ENCODE results near the gene ATAD3B.
A peak's percentile ranks its signal among the peaks of the same experiment; 100 is the strongest.

Gene ATAD3B

GRCh38 chr1:1435106-1435903, 36.3 kb upstream of the ATAD3B start, which contains the start of gene VWA1 (continued):
- no peak for TF ChIP-seq ZNF626 (tag by site-specific recombination; IDR thresholded peaks at IDR 0.05)
- no peak for TF ChIP-seq ZNF48 (tag by site-specific recombination; IDR thresholded peaks at IDR 0.05)
- TF ChIP-seq PATZ1 (tag by site-specific recombination; IDR thresholded peaks at IDR 0.05), result peak; percentile 71
- TF ChIP-seq ZNF121 (tag by site-specific recombination; IDR thresholded peaks at IDR 0.05), result no peak
- TF ChIP-seq WT1 (tag by site-specific recombination; IDR thresholded peaks at IDR 0.05), result peak; percentile 47; the same call in 1 of the 2 replicates
- TF ChIP-seq BCL6B (tag by site-specific recombination; IDR thresholded peaks at IDR 0.05), result no peak
- peak; percentile 71 for TF ChIP-seq ZBTB48 (tag by site-specific recombination; IDR thresholded peaks at IDR 0.05)
- 0 out of 2 replicates have a peak, but pooled peaks have one; percentile 25 for TF ChIP-seq ZSCAN5A (tag by site-specific recombination; IDR thresholded peaks at IDR 0.05)
- peak; percentile 72 for TF ChIP-seq EGR2 (tag by site-specific recombination; IDR thresholded peaks at IDR 0.05; ENCODE audit: low read depth)
- TF ChIP-seq ZNF555 (tag by site-specific recombination; conservative IDR thresholded peaks at IDR 0.05), result no peak
- TF ChIP-seq ZNF18 (tag by site-specific recombination; IDR thresholded peaks at IDR 0.05), result no peak
- TF ChIP-seq ZNF518A (tag by site-specific recombination; conservative IDR thresholded peaks at IDR 0.05; ENCODE audit: low read depth), result no peak
- 0 out of 2 replicates have a peak, but pooled peaks have one; percentile 15 for TF ChIP-seq KLF7 (tag by site-specific recombination; IDR thresholded peaks at IDR 0.05; ENCODE audit: borderline replicate concordance)
- TF ChIP-seq HOXA7 (CRISPR knock-in tag; IDR thresholded peaks at IDR 0.05; ENCODE audit: borderline replicate concordance), result no peak
- no peak for TF ChIP-seq ZNF558 (tag by site-specific recombination; IDR thresholded peaks at IDR 0.05)
- no peak for TF ChIP-seq ZNF146 (tag by site-specific recombination; IDR thresholded peaks at IDR 0.05)
- no peak for TF ChIP-seq ZBTB21 (tag by site-specific recombination; IDR thresholded peaks at IDR 0.05)
- TF ChIP-seq ZNF184 (tag by site-specific recombination; IDR thresholded peaks at IDR 0.05), result no peak
- TF ChIP-seq SP7 (tag by site-specific recombination; IDR thresholded peaks at IDR 0.05), result no peak
- TF ChIP-seq ZBTB7A (tag by site-specific recombination; IDR thresholded peaks at IDR 0.05; ENCODE audit: low read depth), result peak; percentile 83; the same call in 1 of the 2 replicates
- no peak for TF ChIP-seq ZNF561 (tag by site-specific recombination; IDR thresholded peaks at IDR 0.05; ENCODE audit: borderline replicate concordance)
- TF ChIP-seq ZFHX2 (tag by site-specific recombination; conservative IDR thresholded peaks at IDR 0.05), result peak; percentile 84
- TF ChIP-seq ZNF791 (tag by site-specific recombination; IDR thresholded peaks at IDR 0.05), result no peak
- no peak for TF ChIP-seq RBAK (tag by site-specific recombination; IDR thresholded peaks at IDR 0.05)
- no peak for TF ChIP-seq ZNF639 (tag by site-specific recombination; IDR thresholded peaks at IDR 0.05)
- peak; percentile 94 for TF ChIP-seq GLIS2 (tag by site-specific recombination; IDR thresholded peaks at IDR 0.05)
- TF ChIP-seq KLF8 (tag by site-specific recombination; IDR thresholded peaks at IDR 0.05), result peak; percentile 84; the same call in 1 of the 2 replicates

All from HEK293 (cell line).